Lung microvascular endothelial cell (primary cell): ENCODE data around the gene EFS. TPM values are rescaled to one million over a fixed set of nuclear protein-coding genes. Genes with fewer than 3 reads are reported as not detected.

Experiments used
- DNase-seq, 2 donors: peaks; one replicate each; pipeline versions ENCODE4 v3.0.0 to v3.0.0-alpha.2; 2010; ENCODE audit warnings: low read depth in 2 of 2
- total RNA-seq: library from RNA; depleted of rRNA; stranded (reverse); fragments of >200 nt; gene quantifications from 2 replicates; pipeline ENCODE4 v1.2.1, GENCODE V29; 2014

Gene EFS
- total RNA-seq, 1 donor from 2014 or later, result not detected

DNA sequence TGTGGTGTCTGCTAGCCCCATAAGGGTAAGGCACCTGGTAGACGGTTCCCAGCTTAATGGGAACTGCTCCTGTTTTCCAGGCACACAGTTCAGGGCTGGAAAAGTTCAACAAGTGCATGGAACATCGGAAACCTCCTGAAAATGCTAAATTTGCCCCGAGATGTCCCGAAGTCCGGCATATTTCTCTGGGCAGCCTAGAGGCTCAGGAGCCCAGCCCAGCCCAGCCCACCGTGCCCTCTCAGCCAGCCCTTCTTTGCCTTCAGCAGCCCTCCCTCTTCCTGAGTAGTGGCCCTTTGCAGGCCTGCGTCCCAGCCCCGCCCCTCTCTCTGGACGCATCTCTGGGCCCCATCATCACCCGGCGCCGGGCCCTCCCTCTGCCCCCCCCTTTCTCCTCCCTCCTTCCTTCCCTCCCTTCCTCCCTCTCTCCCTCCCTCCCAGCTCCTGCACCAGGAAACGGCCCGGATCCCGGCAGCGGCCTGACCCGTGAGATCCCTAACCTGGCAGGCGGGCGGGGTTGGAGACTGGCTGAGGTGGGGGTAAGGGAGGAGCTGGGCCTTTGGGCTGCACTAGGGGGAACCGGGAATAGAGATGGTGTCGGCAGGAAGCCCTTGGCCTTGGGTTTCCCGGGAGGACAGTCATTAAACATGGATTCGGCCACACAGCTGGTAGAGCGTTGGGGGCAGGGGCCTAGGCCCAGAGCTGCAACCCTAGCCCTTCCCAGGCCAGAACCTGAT lies 58.4 kb downstream of the EFS start, which contains the start of gene BCL2L2:
BCL2L2 (plus strand) TSS at position 422 of the 734 bp plus-strand sequence. CDS start 935 bp downstream, outside the sequence.
- peak; percentile 87 to 94 for DNase-seq

Other genes with a start within 250 kb of the EFS start
- not detected in 2 replicates for gene CEBPE, start 245.9 kb downstream of the EFS start, total RNA-seq
- 0.44 TPM in 1 of 2 replicates, not detected in the other for gene SLC7A8, start 181.5 kb downstream of the EFS start, total RNA-seq
- not detected in 2 replicates for gene RNF212B, start 127.2 kb downstream of the EFS start, total RNA-seq
- gene HOMEZ, start 79.0 kb downstream of the EFS start, total RNA-seq, result 3.1 and 3.4 TPM in 2 replicates
- 1.5 and 3.6 TPM in 2 replicates for gene PPP1R3E, start 62.3 kb downstream of the EFS start, total RNA-seq
- 9.4 and 14.9 TPM in 2 replicates for gene BCL2L2, start 58.3 kb downstream of the EFS start, total RNA-seq
- 46.2 and 52.8 TPM in 2 replicates for gene PABPN1, start 43.7 kb downstream of the EFS start, total RNA-seq
- gene SLC22A17, start 12.3 kb downstream of the EFS start, total RNA-seq, result 0.22 and 0.60 TPM in 2 replicates
- gene IL25, start 7.6 kb upstream of the EFS start, total RNA-seq, result not detected in 2 replicates
- not detected in 2 replicates for gene CMTM5, start 11.9 kb upstream of the EFS start, total RNA-seq
- not detected in 2 replicates for gene MYH6, start 43.1 kb upstream of the EFS start, total RNA-seq
- not detected in 2 replicates for gene MYH7, start 70.5 kb upstream of the EFS start, total RNA-seq
- gene NGDN, start 104.5 kb upstream of the EFS start, total RNA-seq, result 28.1 and 46.8 TPM in 2 replicates
- under 0.01 and 0.22 TPM in 2 replicates for gene ZFHX2, start 186.6 kb upstream of the EFS start, total RNA-seq
- 5.7 and 9.1 TPM in 2 replicates for gene THTPA, start 191.1 kb upstream of the EFS start, total RNA-seq
- 18.5 and 23.8 TPM in 2 replicates for gene AP1G2, start 202.6 kb upstream of the EFS start, total RNA-seq
- gene JPH4, start 213.6 kb upstream of the EFS start, total RNA-seq, result not detected in 2 replicates